ENCODE results near the gene RNF2.
A peak's percentile ranks its signal among the peaks of the same experiment; 100 is the strongest.

RNF2 gene

GRCh38 chr1:185010361-185010760 is 35.0 kb upstream of the RNF2 start:
- H3K9me3 ChIP-seq (ENCODE audit: insufficient read depth, low read depth, low read length), result no peaks in the 10 kb centered on the region

GRCh38 chr1:185014941-185015340 is 30.4 kb upstream of the RNF2 start:
- H3K9me3 ChIP-seq (ENCODE audit: insufficient read depth, low read depth, low read length), result no peaks in the 10 kb centered on the region
- no peak overlapping the region for H2AK5ac ChIP-seq (ENCODE audit: low read length)

More at GRCh38 chr1:185010361-185010760, 35.0 kb upstream of the RNF2 start:
- no peak overlapping the region for H3K23ac ChIP-seq (ENCODE audit: low read length)
- H3K4me1 ChIP-seq (ENCODE audit: control insufficient read depth in 1 of 2, insufficient read depth in 2 of 2, low read length in 2 of 2), result no peaks in the 10 kb centered on the region
- no peak overlapping the region for H2BK12ac ChIP-seq (ENCODE audit: low read length)
- H4K91ac ChIP-seq (ENCODE audit: low read depth, low read length), result no peak overlapping the region
- H3K36me3 ChIP-seq (ENCODE audit: control insufficient read depth in 1 of 2, insufficient read depth in 2 of 2, low read length in 2 of 2), result no peaks in the 10 kb centered on the region
- no peak overlapping the region for H3K9ac ChIP-seq (ENCODE audit: low read length)
- no peak overlapping the region for H4K12ac ChIP-seq (ENCODE audit: low read depth, low read length)
- no peak overlapping the region for H2BK120ac ChIP-seq (ENCODE audit: insufficient read depth, low read length, poor library complexity)
- no peak overlapping the region for H2AK5ac ChIP-seq (ENCODE audit: low read length)
- H3K4me3 ChIP-seq (ENCODE audit: low read depth, low read length), result no peak overlapping the region
- H2BK5ac ChIP-seq (ENCODE audit: low read depth, low read length, poor library complexity), result no peak overlapping the region
- H3K79me1 ChIP-seq (ENCODE audit: low read length), result no peaks in the 10 kb centered on the region
- H2AFZ ChIP-seq (ENCODE audit: insufficient read depth, low read length, poor library complexity), result no peak overlapping the region
- H3K4ac ChIP-seq (ENCODE audit: low read depth, low read length), result no peak overlapping the region
- H3K4me2 ChIP-seq (ENCODE audit: low read length), result no peak overlapping the region
- H3K14ac ChIP-seq (ENCODE audit: low read length), result no peak overlapping the region
- H4K8ac ChIP-seq (ENCODE audit: low read depth, low read length), result no peak overlapping the region
- no peaks in the 10 kb centered on the region for H3K27me3 ChIP-seq (ENCODE audit: insufficient read depth, low read length)
- no peak overlapping the region for H3K18ac ChIP-seq (ENCODE audit: low read length)
- H3K79me2 ChIP-seq (ENCODE audit: control insufficient read depth, insufficient read depth, low read length, poor library complexity), result no peaks in the 10 kb centered on the region
- DNase-seq, result no peak
- no peak overlapping the region for H3K27ac ChIP-seq (ENCODE audit: low read depth, low read length)

GRCh38 chr1:185015631-185016030 is 29.7 kb upstream of the RNF2 start:
- DNase-seq, result no peak
- Histone ChIP-seq H2AK5ac (ENCODE audit: low read length) (no peak overlapping the region), H3K27ac (ENCODE audit: low read depth, low read length) (no peak overlapping the region), H3K79me2 (ENCODE audit: control insufficient read depth, insufficient read depth, low read length, poor library complexity) (no peaks in the 10 kb centered on the region), H3K4me3 (ENCODE audit: low read depth, low read length) (no peak overlapping the region), H3K4me2 (ENCODE audit: low read length) (no peak overlapping the region), H4K12ac (ENCODE audit: low read depth, low read length) (no peak overlapping the region), H3K27me3 (ENCODE audit: insufficient read depth, low read length) (no peaks in the 10 kb centered on the region), H3K4ac (ENCODE audit: low read depth, low read length) (no peak overlapping the region), H3K14ac (ENCODE audit: low read length) (no peak overlapping the region), H2AFZ (ENCODE audit: insufficient read depth, low read length, poor library complexity) (no peak overlapping the region), H3K9ac (ENCODE audit: low read length) (no peak overlapping the region), H2BK12ac (ENCODE audit: low read length) (no peak overlapping the region), H2BK120ac (ENCODE audit: insufficient read depth, low read length, poor library complexity) (no peak overlapping the region), H4K8ac (ENCODE audit: low read depth, low read length) (no peak overlapping the region), H4K91ac (ENCODE audit: low read depth, low read length) (no peak overlapping the region), H3K18ac (ENCODE audit: low read length) (no peak overlapping the region), H3K4me1 (ENCODE audit: control insufficient read depth in 1 of 2, insufficient read depth in 2 of 2, low read length in 2 of 2) (peaks cover 5 to 9% of the 10 kb centered on the region in 2 experiments), H3K9me3 (ENCODE audit: insufficient read depth, low read depth, low read length) (no peaks in the 10 kb centered on the region), H3K23ac (ENCODE audit: low read length) (no peak overlapping the region), H3K36me3 (ENCODE audit: control insufficient read depth in 1 of 2, insufficient read depth in 2 of 2, low read length in 2 of 2) (no peaks in the 10 kb centered on the region), H2BK5ac (ENCODE audit: low read depth, low read length, poor library complexity) (no peak overlapping the region), H3K79me1 (ENCODE audit: low read length) (peaks cover 7% of the 10 kb centered on the region)
- WGBS (ENCODE audit: extremely low coverage, insufficient coverage, insufficient read length), result no CpG with 5 or more reads among the region's 3 CpGs

More at GRCh38 chr1:185014941-185015340, 30.4 kb upstream of the RNF2 start:
- H2AFZ ChIP-seq (ENCODE audit: insufficient read depth, low read length, poor library complexity), result no peak overlapping the region
- no peak overlapping the region for H2BK120ac ChIP-seq (ENCODE audit: insufficient read depth, low read length, poor library complexity)
- no CpG with 5 or more reads among the region's 3 CpGs for WGBS (ENCODE audit: extremely low coverage, insufficient coverage, insufficient read length)
- H2BK12ac ChIP-seq (ENCODE audit: low read length), result no peak overlapping the region
- no peak overlapping the region for H4K91ac ChIP-seq (ENCODE audit: low read depth, low read length)
- no peak overlapping the region for H3K4me2 ChIP-seq (ENCODE audit: low read length)
- no peak overlapping the region for H3K4ac ChIP-seq (ENCODE audit: low read depth, low read length)
- H3K79me2 ChIP-seq (ENCODE audit: control insufficient read depth, insufficient read depth, low read length, poor library complexity), result no peaks in the 10 kb centered on the region
- H3K79me1 ChIP-seq (ENCODE audit: low read length), result peaks cover 7% of the 10 kb centered on the region
- no peaks in the 10 kb centered on the region for H3K36me3 ChIP-seq (ENCODE audit: control insufficient read depth in 1 of 2, insufficient read depth in 2 of 2, low read length in 2 of 2)
- H3K9ac ChIP-seq (ENCODE audit: low read length), result no peak overlapping the region
- no peak for DNase-seq
- peaks cover 5 to 9% of the 10 kb centered on the region in 2 experiments for H3K4me1 ChIP-seq (ENCODE audit: control insufficient read depth in 1 of 2, insufficient read depth in 2 of 2, low read length in 2 of 2)
- no peak overlapping the region for H3K4me3 ChIP-seq (ENCODE audit: low read depth, low read length)
- H4K8ac ChIP-seq (ENCODE audit: low read depth, low read length), result no peak overlapping the region
- no peak overlapping the region for H3K14ac ChIP-seq (ENCODE audit: low read length)
- H4K12ac ChIP-seq (ENCODE audit: low read depth, low read length), result no peak overlapping the region
- no peaks in the 10 kb centered on the region for H3K27me3 ChIP-seq (ENCODE audit: insufficient read depth, low read length)
- no peak overlapping the region for H2BK5ac ChIP-seq (ENCODE audit: low read depth, low read length, poor library complexity)
- H3K27ac ChIP-seq (ENCODE audit: low read depth, low read length), result no peak overlapping the region
- no peak overlapping the region for H3K23ac ChIP-seq (ENCODE audit: low read length)
- H3K18ac ChIP-seq (ENCODE audit: low read length), result no peak overlapping the region

DNA sequence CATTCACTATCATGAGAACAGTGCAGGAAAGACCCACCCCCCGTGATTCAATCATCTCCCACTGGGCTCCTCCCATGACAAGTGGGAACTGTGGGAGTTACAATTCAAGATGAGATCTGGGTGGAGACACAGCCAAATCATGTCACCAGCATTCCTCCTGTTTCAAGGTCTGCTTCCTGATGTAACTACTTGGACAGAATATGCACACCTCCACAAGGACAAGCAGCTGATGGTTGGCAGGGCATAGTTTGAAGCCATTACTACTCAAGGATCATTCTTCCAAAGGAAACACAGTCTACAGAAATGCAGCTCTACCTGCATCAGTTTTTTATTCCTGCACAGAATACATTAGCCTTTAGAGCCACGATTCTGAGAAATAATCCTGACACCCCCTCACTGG is 28.5 kb upstream of the RNF2 start:
- Histone ChIP-seq H3K27me3 (ENCODE audit: insufficient read depth, low read length) (no peaks in the 10 kb centered on the region), H3K9me3 (ENCODE audit: insufficient read depth, low read depth, low read length) (no peaks in the 10 kb centered on the region), H3K4me2 (ENCODE audit: low read length) (no peak overlapping the region), H3K14ac (ENCODE audit: low read length) (no peak overlapping the region), H3K79me2 (ENCODE audit: control insufficient read depth, insufficient read depth, low read length, poor library complexity) (no peaks in the 10 kb centered on the region), H3K36me3 (ENCODE audit: control insufficient read depth in 1 of 2, insufficient read depth in 2 of 2, low read length in 2 of 2) (no peaks in the 10 kb centered on the region), H4K91ac (ENCODE audit: low read depth, low read length) (peak overlapping the region; percentile 19), H3K4me3 (ENCODE audit: low read depth, low read length) (no peak overlapping the region), H2BK12ac (ENCODE audit: low read length) (peak overlapping the region; percentile 84), H4K8ac (ENCODE audit: low read depth, low read length) (no peak overlapping the region), H2BK5ac (ENCODE audit: low read depth, low read length, poor library complexity) (no peak overlapping the region), H2BK120ac (ENCODE audit: insufficient read depth, low read length, poor library complexity) (peak overlapping the region; percentile 11), H2AK5ac (ENCODE audit: low read length) (no peak overlapping the region), H3K4me1 (ENCODE audit: control insufficient read depth in 1 of 2, insufficient read depth in 2 of 2, low read length in 2 of 2) (peaks cover 5 to 9% of the 10 kb centered on the region in 2 experiments), H3K9ac (ENCODE audit: low read length) (no peak overlapping the region), H2AFZ (ENCODE audit: insufficient read depth, low read length, poor library complexity) (peak overlapping the region; percentile 50), H3K27ac (ENCODE audit: low read depth, low read length) (no peak overlapping the region), H3K4ac (ENCODE audit: low read depth, low read length) (no peak overlapping the region), H4K12ac (ENCODE audit: low read depth, low read length) (no peak overlapping the region), H3K18ac (ENCODE audit: low read length) (no peak overlapping the region), H3K79me1 (ENCODE audit: low read length) (peaks cover 7% of the 10 kb centered on the region), H3K23ac (ENCODE audit: low read length) (no peak overlapping the region)
- DNase-seq, result peak in 1 of 2 donors; percentile 19
- no CpG with 5 or more reads among the region's 2 CpGs for WGBS (ENCODE audit: extremely low coverage, insufficient coverage, insufficient read length)

Data from trophoblast cell (in vitro differentiated cells and primary cell).